HG02970 (cell line): ENCODE results near the gene S100A16.
"Not testable (repeated sequence)": the region's sequence is repeated elsewhere in the genome, so short reads cannot be mapped to it uniquely, and the experiment has no call there.

Source experiments
- ATAC-seq: cut with Tn5 transposase; IDR thresholded peaks from one replicate; pipeline ENCODE4 v1.9.1; 2021; ENCODE audit warnings: mild to moderate bottlenecking, moderate library complexity, moderate number of reproducible peaks; ENCODE audit not compliant: unreplicated experiment, low FRiP score

Gene S100A16

GRCh38 chr1:153592748-153593147, 20.2 kb downstream of the S100A16 start:
- ATAC-seq, result no peak

- no peak for ATAC-seq
These were observed 24.5 kb downstream of the S100A16 start for GRCh38 chr1:153588482-153588881.

GRCh38 chr1:153588033-153588432, 24.9 kb downstream of the S100A16 start:
- not testable (repeated sequence) for ATAC-seq

- ATAC-seq, result no peak
These were observed 25.6 kb downstream of the S100A16 start for GRCh38 chr1:153587314-153587713.

- no peak for ATAC-seq
These were observed 26.6 kb downstream of the S100A16 start for GRCh38 chr1:153586347-153586746.

- ATAC-seq, result no peak
These were observed 27.9 kb downstream of the S100A16 start for GRCh38 chr1:153585006-153585405.

- ATAC-seq, result no peak
These were observed 29.0 kb downstream of the S100A16 start for GRCh38 chr1:153583976-153584375.

- ATAC-seq, result not testable (repeated sequence)
These were observed 29.4 kb downstream of the S100A16 start for GRCh38 chr1:153583514-153583913.

GRCh38 chr1:153582836-153583235, 30.1 kb downstream of the S100A16 start:
- ATAC-seq, result not testable (repeated sequence)

GRCh38 chr1:153578936-153579335, 34.0 kb downstream of the S100A16 start:
- ATAC-seq, result no peak

GRCh38 chr1:153578490-153578889, 34.4 kb downstream of the S100A16 start:
- no peak for ATAC-seq

GRCh38 chr1:153577624-153578051, 35.3 kb downstream of the S100A16 start:
- ATAC-seq, result no peak

- no peak for ATAC-seq
These were observed 35.8 kb downstream of the S100A16 start for GRCh38 chr1:153577138-153577537.

GRCh38 chr1:153575497-153575896, 37.4 kb downstream of the S100A16 start:
- not testable (repeated sequence) for ATAC-seq

GRCh38 chr1:153575081-153575491, 37.9 kb downstream of the S100A16 start:
- not testable (repeated sequence) for ATAC-seq

GRCh38 chr1:153573351-153573750, 39.6 kb downstream of the S100A16 start:
- ATAC-seq, result no peak

- ATAC-seq, result peak; percentile 55
These were observed 40.3 kb downstream of the S100A16 start for GRCh38 chr1:153572569-153573015.

GRCh38 chr1:153571706-153572105, 41.2 kb downstream of the S100A16 start:
- no peak for ATAC-seq

GRCh38 chr1:153570874-153571273, 42.1 kb downstream of the S100A16 start:
- ATAC-seq, result no peak

- ATAC-seq, result no peak
These were observed 43.5 kb downstream of the S100A16 start for GRCh38 chr1:153569465-153569864.

GRCh38 chr1:153568367-153569099, 44.4 kb downstream of the S100A16 start:
- no peak for ATAC-seq

GRCh38 chr1:153567621-153568366, 45.1 kb downstream of the S100A16 start:
- ATAC-seq, result no peak
